Activated CD8-positive, alpha-beta memory T cell treated with anti-CD3 and anti-CD28 coated beads for 1 hour (primary cell): ENCODE results near the gene UHMK1.
"Not testable (repeated sequence)": the region's sequence is repeated elsewhere in the genome, so short reads cannot be mapped to it uniquely, and the experiment has no call there.

Experiments used
- DNase-seq, 2 donors: peaks; one replicate each; pipeline ENCODE4 v3.0.0-alpha.2; 2020; ENCODE audit warnings: low read depth in 1 of 2; ENCODE audit errors: extremely low read depth in 1 of 2

The UHMK1 gene

DNA sequence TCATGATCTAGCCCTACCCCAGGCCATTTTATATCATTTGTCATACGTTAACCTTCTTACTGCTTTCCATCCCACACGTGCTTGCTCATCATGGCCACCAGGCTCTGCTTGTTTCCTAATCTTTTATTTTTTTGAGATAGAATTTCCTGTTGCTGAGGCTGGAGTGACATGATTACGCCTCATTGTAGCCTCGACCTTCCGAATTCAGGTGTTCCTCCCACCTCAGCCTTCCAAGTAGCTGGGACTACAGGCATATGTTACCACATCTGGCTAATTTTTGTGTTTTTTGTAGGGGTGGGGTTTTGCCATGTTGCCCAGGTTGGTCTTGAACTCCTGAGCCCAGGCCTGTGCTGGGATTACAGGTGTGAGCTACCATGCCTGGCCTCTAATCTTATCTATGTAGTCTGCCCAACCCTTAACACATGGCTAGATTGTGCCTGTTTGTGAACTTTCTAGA is 67.2 kb downstream of the UHMK1 start:
- no peak for DNase-seq

DNA sequence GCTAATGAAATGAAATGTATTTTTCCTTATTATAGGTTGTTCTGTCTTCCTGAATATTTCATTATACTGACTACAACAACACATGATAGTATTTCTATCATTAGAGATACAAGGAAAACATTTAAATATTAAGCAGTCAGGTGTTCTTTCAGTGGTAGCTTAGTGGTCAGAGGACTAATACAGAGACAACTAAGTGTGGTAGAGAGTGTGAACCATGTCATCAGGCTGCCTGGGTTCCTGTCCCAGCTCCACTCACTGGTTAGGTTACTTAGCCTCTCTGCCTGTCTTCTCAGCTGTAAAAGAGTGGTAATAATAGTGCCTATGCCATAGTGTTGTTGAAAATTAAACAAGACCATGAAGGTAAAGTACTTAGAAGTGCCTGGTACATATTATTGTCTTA is 67.8 kb downstream of the UHMK1 start:
- DNase-seq, result no peak

DNA sequence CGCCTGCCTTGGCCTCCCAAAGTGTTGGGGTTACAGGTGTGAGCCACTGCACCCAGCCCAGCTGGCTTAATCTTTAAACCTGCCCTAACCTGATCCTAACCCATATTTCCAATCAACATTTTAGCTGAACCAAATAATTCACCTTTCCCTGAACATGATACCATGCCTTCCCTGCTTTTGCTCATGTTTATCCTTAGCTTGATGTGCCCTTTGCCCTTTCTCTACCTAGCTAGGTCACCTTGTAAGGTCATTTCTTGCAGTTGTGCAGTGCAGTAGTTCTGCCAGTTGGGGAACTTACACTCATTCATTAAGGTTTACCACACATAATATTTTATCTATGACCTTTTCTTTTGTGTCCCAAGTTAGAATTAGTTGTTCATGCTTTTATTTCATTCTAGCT is 69.3 kb downstream of the UHMK1 start:
- DNase-seq, result no peak

DNA sequence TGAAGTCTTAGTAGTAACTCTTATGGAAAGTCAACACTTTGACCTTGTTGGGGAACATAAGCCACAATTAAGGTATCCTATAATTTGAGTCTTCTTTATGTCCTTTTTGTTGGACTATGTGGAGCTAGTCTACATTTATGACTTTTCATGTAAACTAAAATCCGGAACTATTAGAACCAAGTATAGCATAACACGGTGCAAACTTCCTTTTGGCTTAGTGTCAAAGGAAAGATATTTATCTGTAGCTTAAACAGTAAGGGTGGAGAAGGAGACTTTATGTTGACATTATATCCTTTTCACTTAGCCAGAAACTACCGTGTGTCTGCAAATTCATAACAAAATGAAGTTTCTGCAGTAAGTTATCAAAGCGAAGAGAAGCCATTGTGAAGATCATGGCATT is 71.2 kb downstream of the UHMK1 start:
- DNase-seq, result no peak

DNA sequence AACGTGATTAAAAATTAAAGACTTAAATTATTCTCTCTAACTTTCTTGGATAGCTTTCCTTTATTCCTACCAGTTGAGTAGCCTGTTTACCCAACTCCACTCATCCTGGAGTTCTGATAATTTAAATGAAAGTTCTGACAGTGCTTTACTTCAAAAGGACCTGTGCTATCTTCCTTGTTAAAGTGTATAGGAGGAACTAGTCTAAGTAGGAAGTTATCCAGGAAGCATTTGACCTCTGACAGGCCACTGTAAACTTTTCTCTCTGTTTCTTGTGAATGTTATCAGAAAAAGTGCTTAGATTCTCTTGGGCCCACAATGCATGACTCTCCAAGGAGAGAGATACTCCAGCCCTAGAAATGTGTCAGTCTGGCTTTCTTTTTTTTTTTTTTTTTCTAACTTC is 73.1 kb downstream of the UHMK1 start:
- no peak for DNase-seq

DNA sequence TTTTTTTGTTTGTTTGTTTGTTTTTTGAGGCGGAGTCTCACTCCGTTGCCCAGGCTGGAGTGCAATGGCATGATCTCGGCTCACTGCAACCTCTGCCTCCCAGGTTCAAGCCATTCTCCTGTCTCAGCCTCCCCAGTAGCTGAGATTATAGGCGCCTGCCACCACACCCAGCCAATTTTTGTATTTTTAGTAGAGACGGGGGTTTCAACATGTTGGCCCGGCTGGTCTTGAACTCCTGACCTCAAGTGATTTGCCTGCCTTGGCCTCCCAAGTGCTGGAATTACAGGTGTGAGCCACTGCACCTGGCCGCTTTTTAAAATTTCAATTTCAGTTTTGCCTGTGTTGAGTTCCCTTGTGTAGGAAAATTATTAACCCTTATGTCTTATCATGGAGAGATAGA is 73.5 kb downstream of the UHMK1 start:
- not testable (repeated sequence) for DNase-seq

DNA sequence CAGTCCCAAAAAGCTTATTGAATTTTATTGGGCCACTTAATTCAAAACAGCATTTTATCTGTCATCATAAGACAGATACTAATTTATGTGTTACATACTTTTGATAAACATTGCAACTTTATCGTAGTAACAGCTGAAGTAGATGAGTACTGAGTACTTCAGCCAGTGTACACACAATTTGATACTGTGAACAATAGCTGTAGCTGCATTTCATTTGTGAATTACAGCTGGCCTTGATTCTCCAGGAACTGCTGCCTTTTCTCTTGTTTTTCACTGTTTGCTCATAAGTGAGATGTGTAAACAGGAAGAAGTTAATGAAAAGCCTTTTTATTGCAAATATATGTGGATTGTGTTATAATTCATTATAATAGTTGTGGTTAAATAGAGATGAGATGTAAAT is 74.1 kb downstream of the UHMK1 start:
- no peak for DNase-seq

DNA sequence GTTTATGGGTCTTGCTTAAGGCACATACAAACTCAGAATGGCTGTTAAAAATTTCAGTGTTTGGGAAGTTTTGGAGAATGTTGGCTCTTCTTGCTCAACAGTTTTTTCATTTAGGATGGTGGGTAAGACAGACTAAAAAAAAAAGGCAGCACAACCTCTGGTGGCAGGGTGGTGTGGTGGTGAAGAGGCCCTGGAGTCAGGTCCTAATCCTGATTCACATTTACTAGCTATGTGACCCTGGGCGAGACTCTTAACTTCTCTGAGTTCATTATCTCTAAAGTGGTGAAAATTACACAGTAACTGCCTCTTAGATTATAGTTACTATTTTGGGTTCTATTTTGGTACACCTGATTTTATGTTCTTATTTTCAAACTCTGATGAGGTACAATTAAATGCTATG is 75.5 kb downstream of the UHMK1 start:
- DNase-seq, result no peak

DNA sequence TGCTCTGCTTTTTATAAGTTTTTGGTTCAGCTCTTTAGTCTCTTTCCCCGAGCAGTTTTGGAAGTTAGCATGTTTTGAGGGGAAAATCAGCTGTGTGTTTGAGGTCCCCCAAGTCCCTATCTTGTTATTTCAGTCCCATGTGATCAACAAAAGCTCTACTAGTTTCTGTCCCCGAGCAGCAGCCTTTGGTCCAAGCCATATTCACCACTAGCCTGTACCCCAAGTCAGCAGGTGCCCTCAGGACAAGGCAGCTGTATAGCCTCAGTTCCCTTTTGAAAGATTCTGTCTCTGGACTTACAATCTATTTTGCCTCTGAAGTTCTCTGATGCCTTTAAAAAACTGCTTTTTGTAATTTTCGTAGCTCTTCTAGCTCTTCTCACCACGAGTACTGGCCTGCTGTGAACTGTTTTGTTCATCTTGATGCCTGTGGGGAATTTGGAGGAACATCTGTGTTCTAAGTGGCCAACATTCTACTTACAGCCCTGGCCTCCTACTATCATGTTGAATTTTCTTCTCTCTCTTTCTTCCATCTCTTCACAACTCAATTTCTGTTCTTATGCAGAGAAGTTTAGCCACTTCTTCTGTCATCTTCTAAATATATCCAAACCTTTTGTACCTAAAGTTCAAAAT is 80.6 kb downstream of the UHMK1 start:
- no peak for DNase-seq

DNA sequence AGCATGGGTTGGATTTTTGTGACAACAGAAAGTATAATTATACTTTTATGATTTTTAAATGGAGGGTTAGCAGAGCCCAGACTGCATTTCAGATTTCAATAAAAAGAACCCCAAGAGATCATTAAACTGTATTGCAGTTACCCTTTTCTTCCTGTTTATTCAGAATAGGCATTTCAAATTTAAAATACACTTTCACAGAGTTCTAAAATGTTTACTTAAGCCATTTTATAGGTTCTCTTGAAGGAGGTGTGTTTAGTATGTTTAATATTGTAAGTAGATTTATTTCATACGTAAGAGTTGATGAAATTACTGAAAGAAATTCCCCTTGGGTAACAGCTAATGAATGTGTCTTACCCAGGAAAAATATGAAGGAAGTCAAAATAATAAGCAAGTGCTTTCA is 81.3 kb downstream of the UHMK1 start:
- DNase-seq, result no peak
